Stimulated activated naive CD4-positive, alpha-beta T cell treated with Interleukin-2 at 50 U/mL for 16 hours (primary cell): Measurements from ENCODE around the gene CELSR3.

Source experiments
- DNase-seq: peaks from one replicate; lab custom pipeline; 2025; lab: John Stamatoyannopoulos, UW

CELSR3 gene

DNA sequence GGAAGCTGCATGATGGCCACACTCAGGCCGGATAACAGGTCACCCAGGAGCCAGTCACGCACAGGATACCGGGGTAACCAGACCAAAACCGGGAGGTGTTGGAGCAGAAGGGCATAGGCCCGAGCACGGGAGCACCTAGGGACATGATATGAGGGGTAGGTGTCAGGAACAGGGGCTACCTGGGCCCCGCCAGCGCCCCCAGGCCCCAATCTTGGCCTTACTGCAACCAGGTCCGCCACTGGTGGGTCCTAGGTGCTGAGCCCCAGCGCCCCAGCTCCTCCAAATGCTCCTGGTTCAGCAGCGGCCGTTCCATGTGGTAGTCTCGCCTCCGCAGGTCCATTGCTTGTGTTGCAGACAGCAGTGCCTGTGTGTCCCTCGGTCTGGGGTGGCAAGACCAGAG, 29.4 kb downstream of the CELSR3 start:
- no peak for DNase-seq

DNA sequence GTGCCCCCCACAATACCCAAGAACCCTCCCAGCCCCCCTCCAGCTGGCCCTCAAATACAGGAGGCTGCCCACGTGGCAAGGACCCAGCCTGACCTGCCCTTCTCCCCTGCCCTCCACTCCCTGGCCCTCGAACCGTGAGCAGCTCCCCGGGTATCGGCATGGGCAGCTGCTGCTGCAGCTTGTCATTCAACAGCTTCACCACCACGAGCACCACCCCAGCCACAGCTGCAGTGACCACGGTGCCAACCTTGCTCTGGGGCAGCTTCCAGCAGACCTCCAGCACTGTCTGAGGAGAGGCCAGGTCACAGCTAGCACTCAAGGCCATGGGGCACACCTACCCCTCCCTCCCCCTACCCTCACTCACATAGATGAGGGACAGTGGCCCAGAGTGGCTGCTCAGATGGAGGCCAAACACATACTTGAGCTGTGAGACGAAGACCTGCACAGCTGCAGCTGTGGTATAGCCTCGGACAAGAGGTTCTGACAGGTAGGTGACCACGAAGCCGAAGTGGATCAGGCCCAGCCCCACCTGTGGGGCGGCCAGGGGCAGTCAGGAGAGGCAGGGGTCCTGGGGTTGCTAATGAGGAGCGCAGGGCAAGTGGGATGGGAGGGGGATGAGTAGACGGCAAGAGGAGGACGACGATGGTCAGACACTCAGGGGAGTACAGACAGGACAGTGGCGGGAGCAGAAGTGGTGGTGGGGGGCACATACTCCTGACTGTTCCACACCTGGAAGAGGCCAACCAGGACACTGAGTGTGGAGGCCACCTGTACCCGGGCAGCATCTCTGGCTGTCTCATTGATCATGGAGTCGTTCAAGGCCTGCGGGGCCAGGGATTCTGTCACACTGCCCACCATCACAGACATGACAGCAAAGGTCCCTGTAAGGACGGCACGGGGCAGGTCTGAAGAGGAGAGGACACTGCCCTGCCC, 30.9 kb downstream of the CELSR3 start:
- DNase-seq, result no peak

DNA sequence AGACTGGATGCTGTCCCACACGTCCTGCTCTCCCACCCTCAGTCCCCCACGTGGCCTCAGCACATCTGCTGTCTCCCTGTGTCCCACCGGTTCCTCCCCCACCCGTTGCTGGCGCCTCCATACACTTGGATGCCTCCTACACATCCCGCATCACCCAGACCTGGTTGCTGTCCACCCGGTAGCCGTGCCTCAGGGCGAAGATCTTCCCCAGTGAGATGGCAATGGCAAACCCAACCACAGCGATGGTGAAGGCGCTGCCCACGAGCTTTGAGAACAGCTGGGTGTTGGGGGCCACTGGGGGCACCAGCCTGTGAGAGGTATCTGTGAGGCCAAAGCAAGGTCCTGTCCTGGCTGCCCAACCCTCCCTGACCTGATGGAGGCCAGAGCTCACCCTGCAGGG, 31.9 kb downstream of the CELSR3 start:
- no peak for DNase-seq

DNA sequence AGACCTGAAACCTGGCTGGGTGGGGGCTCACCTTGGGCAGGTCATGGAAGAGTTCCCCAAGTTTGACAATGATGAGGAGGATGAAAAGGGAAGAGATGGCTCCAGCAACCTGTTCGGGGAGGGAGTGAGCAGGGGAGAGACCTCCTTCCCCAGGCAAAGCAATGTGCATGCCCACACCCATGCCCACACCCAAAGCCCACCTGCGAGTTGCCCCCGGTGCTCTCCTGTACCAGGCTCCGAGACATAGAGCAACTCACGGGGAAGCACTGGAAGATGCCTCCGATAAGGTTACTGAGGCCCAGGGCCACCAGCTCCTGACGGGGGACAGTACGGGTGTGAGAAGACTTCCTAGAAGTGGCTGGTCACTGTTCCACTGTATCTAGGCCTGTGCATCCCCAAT, 32.3 kb downstream of the CELSR3 start:
- no peak for DNase-seq

DNA sequence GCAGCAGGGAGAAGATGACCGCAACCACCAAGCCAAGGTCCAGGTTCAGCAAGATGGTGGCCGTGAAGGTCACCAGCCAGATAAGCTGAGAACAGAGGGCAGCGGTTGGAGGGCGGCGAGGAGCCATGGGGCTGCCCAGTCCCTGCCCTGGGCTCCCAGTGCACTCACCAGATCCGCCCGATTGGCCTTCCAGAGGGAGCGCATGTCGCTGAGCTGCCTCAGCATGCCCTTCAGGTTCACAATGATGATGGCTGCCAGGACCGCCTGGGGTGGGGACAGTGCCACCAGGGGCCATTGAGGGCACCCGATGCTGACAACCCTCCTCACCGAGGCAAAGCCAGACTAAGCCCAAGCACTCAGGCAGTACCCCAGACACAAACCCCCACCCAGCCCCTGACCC, 32.8 kb downstream of the CELSR3 start:
- DNase-seq, result no peak

DNA sequence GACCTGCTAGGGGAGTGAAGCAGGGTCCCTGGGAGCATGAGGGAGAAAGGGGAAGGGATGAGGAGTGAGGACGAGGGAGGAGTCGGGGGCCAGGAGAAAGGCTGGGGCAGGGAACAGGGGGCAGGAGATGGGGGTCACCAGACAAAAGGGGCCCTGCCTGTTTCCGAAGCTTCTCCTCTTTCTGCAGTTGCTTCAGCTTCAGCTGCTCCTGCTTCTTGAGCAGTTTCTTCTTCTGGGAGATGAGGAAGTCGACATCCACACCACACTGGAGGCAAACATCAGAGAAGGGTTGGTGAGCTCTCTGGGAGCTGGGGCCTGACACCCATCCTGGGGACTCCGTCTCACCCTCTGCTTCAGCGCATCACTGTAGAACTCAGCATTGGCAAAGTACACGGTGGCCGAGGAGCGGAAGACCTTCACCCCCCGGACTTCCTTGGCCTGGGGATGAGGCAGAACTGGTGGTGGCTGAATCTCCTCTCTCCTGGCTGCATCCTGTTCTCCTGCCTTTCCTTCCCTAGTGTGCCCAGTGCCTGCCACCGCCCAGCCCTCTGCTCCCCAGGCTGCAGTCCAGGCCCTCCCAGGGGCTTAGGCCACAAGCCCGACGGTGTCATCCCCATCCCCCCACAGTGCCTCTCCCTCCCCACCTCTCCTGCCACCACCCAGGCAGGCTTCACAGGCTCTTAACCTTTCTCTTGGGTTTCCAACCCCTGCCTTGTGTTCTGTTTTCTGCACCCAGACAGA, 34.2 kb downstream of the CELSR3 start:
- no peak for DNase-seq

DNA sequence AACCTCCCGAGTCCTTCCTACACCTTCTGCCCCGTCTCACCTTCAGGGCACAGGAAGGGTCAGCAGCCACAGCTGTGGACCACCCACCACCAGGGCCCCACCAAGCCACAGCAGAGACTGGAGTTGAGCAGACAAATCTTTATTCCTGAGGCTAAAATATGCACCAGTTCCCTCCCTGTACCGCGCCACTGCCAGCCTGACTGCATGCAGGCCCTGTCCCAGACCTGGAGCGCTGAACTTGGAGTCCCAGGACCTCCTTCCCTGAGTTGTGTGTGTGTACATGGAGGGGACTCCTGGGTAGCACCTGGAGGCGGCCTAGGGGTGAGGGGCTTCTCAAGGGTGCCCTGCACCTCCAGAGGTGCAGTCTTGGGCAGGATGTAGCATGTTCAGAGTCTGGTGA, 37.1 kb downstream of the CELSR3 start:
- DNase-seq, result no peak

DNA sequence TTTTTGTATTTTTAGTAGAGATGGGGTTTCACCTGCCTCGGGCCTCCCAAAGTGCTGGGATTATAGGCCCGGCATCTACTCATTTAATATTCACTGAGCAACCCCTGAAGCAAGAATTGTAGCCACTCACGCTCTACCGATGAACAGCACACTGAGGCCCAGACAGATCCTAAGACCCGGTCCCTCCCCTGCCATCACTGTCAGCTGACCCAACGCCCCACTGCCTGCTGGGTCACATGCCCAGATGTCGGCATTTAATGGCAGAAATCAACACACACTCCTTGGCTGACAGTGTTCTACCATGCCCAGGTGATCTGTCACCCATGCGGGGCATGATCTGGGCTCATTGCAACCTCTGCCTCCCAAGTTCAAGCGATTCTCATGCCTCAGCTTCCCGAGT, 37.9 kb downstream of the CELSR3 start:
- DNase-seq, result no peak

DNA sequence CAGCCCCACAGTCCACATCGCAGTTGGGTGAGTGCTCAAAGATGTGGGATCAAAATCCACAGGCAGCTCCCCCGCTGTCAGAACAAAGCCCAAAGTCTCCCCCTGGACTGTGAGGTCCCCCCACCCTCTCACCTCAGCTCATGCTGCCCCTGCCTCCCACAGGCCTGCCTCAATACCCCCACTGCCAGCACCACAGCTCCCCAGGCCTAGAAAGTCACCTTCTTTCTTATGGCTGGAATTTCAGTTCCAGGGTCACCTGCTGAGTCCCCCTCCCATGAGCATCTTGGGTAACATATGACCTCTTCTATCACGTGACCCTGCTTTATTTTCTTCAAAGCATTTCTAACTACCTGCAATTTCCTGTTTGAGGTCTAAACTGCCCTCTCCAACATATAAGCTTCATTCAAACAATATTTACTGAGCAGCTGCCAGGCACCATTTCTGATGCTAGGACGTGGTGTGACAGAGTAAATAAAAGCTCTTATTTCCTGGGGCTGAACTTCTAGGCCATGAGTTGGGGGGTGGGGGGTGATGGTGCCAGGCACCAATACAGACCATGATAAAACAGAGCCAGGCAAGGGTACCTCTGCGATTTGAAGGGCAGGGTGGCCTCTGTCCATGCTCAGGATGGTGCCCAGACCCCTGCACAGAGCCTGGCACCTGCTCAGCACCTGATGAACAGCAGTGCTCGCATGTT, 38.7 kb downstream of the CELSR3 start:
- DNase-seq, result no peak

DNA sequence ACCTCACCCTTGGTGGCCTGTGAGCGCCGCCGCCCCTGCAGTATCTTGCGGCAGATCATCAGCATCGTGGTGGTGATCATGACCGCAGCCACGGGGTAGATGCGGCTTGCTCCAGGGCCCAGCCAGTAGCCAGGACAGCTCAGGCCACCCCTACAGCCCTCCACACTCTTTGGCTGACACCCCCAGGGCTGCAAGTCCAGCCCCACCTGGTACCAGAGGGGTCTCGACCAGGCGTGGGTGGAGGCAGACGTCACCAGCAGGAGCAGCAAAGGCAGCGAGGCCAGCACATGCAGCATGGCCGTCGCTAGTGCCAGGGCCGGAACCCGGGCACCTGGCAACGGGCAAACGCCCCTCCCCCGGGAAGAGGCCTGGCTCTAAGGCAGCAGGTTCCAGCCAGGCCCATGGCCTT, 41.2 kb downstream of the CELSR3 start, which contains the start of gene TMEM89:
TSS of gene TMEM89 (minus strand) at position 309 of the 409 bp plus-strand sequence. CDS start at position 296, 13 bp downstream.
- DNase-seq, result no peak

DNA sequence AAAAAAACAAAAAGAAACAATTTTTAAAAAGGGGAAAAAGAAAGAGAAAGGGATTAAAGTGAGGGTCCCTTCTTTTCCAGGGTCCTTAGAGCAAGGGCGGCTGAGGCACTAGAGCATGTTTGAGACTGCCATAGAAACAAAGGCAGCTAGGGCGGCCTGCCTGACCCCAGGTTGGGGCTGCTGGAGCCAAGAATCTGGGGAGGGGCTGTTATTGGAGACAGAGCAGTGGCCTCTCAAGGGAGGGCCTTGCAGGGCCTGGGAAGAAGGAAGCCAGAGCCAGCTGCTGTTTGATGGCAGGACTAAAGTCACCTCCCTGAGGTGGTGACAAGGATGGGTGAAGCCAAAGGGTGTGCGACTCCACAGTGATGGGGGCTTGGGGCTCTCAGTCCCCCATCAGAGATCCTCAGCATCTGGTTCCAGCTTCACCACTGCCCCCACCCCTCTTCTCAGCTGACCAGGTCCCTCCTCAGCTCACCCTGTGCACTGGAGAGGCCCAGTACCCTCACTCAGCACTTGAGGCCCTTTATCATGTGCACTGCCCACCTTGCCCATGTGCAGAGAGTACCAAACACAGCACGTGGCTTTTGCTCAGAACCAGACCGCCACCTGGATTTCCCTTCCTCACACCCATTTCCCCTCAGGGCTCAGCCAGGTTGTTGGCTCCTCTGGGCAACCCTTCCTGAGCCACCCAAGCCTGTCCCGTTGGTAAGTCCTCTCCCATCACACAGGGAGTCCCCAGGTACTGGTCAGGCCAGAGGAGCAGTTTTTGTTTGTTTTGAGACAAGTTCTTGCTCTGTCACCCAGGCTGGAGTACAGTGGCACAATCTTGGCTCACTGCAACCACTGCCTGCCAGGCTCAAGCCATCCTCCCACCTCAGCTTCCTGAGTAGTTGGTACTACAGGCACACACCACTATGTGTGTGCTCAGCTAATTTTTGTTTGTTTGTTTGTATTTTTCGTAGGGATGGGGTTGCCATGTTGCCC, 42.9 kb downstream of the CELSR3 start:
- no peak for DNase-seq

DNA sequence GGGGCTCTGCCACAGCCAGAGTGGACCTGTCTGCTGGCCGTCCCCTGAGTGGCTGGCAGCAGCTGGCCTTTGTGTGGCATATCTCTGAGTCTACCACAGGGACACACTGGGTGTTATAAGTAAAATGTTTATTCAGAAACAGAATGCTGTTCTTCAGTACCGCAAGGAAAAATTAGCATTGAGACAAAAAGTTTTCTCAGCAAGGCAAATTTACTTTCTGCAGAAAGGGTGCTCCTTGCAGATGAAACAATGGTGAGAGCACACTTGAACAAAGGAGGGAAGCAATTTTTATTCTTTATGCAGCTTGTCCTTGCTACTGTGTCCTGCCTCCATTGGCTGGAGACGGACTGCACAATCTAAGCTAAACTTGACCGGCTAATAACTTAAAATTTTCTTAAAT, 45.1 kb downstream of the CELSR3 start:
- DNase-seq, result no peak

DNA sequence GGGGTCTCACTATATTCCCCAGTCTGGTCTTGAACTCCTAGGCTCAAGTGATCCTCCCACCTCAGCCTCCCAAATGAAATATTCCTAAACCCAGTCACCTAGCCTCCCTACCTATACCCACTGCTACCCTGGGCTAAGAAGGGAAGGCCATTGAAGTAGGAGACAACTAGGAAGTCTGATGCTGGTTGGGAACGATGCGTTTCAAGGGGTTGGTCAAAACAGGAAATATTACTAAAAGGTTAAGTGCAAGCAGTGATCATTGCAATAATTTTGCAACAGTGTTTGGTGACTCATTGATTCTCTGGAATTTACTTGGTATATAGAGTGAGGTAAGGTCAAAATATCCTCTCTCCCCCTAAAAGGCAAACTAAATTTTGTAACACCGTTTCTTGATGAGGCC, 48.6 kb downstream of the CELSR3 start:
- DNase-seq, result no peak

DNA sequence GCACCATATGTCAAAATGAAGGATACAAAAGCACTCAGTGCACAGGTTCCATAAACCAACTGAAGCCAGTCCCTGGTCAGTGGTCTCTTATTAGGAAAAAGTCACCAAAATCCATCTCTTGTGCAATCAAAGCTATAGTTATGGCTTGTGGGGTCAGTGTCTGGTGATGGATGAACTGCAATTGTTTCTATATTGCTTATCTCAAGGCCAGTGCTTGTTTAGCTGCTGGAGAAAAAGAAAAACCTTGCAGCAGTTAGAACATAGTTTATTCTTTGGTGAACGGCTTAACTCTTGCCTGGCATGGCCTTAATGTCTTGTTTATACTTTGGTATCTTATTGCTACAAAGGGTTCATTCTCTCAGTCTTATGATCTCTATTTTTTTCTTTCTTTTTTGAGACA, 50.4 kb downstream of the CELSR3 start:
- no peak for DNase-seq

DNA sequence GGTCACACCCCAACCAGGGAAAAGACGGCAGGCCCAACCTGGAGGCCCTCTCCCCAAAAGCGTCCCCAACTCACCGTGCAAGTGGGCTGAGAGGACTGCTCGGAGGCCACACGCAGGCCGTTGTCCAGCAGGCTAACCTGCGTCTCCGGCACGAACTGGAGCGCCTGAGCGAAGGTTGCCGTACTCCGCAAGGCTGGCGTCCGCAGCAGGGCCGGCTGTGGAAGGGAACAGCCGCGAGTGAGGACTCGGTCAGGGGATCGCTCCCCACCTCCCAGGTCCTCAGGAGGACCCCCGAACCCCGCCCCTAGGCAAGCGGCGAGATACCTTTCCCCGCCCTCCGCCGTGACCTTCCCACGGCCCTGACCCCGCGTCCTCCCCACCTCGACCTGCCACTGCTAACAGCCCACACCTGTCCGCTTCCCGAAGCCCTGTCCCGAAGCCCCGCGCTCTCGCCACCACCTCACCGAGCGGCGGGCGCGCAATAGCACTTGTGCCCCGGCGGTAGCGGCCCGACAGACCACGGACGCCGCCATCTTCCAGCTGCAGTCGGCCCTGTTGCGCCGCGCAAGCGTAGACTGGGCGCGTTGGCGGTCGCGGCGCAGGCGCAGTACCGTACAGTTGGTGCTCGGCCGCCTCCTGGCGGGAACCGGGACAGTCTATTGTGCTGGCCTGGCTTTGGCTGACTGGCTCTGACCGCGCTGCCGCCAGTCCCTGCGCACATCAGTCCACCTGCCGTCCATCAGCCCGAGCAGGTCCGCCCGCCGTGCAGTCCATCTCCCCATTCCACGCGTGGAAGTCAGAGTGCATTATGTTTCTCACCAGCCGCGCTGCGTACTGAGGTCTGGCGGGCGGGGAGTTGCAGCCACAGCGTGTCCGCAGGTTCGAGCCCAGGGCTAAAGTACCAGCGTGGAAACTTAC, 53.3 kb downstream of the CELSR3 start, which contains the start of gene UQCRC1:
TSS of gene UQCRC1 (minus strand) at position 559 of the 918 bp plus-strand sequence. CDS start at position 533, 26 bp downstream.
- DNase-seq, result peak; percentile 85

DNA sequence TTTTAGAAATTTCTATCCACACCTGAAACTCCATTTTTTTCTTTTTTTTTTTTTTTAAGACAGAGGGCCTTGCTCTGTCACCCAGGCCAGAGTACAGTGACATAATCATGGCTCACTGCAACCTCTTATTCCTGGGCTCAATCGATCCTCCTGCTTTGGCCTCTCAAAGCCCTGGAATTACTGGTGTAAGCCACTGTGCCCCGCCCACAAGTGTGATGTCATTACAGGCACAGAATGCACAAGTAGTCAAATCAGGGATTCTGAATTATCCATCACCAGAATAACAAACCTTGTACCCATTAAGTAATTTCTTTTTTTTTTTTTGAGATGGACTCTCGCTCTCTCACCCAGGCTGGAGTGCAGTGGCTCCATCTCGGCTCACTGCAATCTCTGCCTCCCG, 55.2 kb downstream of the CELSR3 start:
- no peak for DNase-seq

DNA sequence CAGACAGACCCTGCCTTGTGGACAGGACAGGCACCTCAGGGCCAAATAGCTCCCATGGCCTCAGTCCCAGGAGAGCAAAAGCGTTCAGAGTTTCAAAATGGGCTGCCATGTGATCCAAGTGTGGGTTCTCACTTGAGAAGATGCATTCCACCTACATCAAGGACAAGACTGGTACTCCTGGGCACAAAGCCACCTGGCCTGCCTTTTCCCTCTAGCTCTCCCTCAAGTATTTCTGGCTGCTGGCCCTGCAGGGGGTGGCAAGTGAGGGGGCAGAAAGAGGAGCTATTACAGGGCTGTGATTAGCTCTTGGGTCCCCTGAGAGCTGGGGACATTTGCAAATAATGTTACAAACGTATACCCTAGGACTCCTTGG, 61.1 kb downstream of the CELSR3 start:
- no peak for DNase-seq

DNA sequence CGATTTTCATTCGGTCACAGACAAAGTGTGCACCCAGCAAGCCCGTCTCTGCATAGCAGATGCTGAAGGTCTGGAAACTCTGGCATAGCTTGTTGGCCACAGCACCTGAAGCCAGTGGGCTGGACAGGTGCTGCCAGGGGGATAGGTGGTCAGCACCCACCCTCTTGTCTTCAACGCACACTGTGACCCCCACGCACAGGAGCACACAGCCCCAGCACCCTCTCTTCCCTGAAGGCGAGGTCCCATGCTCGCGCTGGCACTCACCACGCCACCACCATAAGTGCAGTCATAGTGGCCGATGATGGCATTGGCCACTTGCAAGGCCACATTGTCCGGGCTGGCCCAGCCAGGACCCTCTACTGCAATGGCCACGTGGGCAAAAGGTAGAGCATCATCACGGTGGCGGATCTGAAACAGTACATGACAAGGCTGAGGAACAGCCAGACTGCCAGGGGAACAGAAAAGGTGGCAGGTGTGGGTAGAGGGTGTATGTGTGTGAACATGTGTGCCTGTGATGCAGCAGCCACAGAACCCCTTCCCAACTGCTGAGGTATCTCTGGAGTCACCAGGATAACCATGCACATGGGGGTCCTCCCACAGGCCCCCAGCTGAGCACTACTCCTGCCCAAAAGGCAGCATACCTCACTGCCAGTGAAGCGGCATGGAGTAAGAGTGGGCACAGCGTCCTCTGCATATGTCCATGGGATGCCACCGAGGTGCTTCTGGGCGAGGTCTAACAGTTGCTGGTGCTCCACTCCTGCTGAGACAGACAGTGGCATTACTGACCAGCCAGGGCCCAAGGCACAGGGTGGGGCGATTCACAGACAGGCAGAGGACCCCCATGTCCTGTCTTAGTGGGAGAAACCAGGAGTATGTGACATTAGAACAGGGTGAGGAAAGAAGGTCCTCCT, 61.7 kb downstream of the CELSR3 start:
- DNase-seq, result no peak
